HG03378 (cell line): ENCODE data around the gene DOCK11.
"Not testable (repeated sequence)": the region's sequence is repeated elsewhere in the genome, so short reads cannot be mapped to it uniquely, and the experiment has no call there.

Experiments
- ATAC-seq: cut with Tn5 transposase; IDR thresholded peaks from one replicate; pipeline ENCODE4 v1.9.1; 2021; ENCODE audit warnings: mild to moderate bottlenecking, moderate library complexity; ENCODE audit not compliant: unreplicated experiment

The DOCK11 gene

DNA sequence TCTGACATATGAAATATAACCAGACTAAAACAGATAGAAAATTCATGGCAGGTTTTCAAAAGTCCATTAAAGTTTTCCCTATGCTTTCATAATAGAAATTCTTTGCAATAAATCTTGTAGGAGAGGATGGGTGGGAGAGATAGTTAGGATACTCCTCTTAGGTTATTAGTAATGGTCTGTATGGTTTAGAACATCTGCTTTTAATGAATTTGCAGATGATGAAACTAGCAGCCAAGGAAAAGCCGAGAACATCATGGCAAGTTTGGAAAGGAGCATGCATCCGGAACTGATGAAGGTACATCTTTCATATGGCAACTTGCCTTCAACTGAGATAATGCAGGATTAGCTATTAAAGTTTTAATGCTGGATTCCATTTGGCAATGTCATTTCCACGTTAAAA, 70.7 kb downstream of the DOCK11 start:
- ATAC-seq = no peak

- ATAC-seq = no peak
These were observed 74.1 kb downstream of the DOCK11 start for GRCh38 chrX:118569676-118570075.

GRCh38 chrX:118570209-118570608, 74.6 kb downstream of the DOCK11 start:
- ATAC-seq = no peak

GRCh38 chrX:118571836-118572235, 76.2 kb downstream of the DOCK11 start:
- no peak for ATAC-seq

DNA sequence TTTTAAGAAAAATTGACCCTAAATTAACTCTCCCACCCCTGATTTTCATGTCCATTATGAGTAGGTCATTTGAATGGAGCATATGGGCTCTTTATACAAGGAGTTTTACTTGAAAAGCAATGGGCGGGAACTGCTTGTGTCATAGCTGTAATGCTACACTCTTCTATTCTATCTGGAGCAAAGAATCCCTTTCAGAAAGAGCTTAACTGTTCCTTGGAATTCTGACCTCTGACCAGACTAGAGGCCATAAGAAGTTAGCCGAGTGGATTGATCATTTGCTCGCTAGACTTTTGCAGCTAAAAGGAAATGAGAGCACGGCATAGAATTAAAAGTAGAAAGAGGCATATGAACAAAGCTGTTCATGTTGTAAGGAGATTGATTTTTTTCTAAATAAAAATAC, 79.1 kb downstream of the DOCK11 start:
- ATAC-seq = no peak

DNA sequence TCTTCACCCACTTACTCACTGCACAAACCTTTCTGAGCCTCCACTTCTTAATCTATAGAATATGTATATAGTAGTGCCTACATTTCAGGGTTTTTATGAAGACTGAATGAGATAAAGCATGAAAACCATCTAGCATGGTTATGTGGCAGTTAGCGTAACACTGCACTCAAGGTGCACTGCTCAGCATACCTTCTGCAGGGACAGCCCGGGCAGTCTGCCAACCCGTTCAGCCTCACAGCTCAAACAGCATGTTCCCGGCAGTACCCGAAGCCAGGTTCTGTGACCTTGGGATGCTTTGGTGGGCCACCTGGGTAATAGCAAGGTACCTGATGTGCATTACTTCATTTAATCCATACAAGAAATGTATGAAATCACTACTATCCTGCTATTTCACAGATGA, 81.4 kb downstream of the DOCK11 start:
- ATAC-seq = no peak

DNA sequence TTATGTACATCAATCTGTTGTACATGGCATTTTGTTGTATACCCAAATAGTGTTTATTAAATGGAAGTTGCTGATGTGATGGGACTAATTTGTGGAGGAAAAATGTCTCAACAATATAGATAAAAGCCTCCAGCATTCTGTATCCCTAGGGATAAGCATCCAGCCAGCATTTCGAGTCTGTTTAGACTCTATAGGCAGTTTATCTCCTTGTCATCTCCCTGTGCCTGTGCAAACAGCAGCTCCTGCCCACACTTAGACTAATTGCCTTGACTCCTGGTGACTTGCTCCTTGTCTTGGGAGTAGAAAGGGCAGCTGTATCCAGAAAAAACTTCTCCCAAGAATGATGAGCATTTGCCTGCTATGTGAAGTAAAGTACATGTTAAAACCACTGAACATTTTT, 83.8 kb downstream of the DOCK11 start:
- no peak for ATAC-seq

DNA sequence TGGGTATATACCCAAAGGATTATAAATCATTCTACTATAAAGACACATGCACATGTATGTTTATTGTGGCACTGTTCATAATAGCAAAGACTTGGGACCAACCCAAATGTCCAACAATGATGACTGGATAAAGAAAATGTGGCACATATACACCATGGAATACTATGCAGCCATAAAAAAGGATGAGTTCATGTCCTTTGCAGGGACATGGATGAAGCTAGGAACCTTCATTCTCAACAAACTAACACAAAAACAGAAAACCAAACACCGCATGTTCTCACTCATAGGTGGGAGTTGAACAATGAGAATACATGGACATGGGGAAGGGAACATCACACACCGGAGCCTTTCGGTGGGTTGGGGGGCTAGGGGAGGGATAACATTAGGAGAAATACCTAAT, 87.3 kb downstream of the DOCK11 start:
- ATAC-seq = not testable (repeated sequence)

- ATAC-seq = no peak
These were observed 88.2 kb downstream of the DOCK11 start for GRCh38 chrX:118583781-118584180.

GRCh38 chrX:118585296-118585695, 89.7 kb downstream of the DOCK11 start:
- ATAC-seq = no peak

- ATAC-seq = not testable (repeated sequence)
These were observed 90.6 kb downstream of the DOCK11 start for GRCh38 chrX:118586206-118586605.

GRCh38 chrX:118588715-118589114, 93.1 kb downstream of the DOCK11 start:
- no peak for ATAC-seq

DNA sequence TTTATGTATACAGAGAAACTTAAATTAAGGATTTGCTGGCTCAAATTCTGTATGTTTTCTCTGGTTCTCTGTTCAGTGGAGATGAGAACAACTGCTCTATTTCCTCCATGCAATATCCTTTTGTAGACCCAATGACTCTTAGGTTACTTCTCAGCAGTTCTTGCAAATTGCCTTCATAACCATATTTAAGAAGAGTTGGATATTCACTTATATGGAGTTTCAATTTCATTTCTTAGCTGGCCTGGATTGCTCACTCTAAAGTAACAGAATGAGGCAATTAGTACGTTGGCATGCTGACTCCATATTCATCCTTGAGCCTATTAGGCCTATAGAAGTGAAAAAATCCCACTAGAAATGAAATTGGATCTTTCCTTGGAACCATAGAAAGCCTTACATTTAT, 93.6 kb downstream of the DOCK11 start:
- no peak for ATAC-seq

DNA sequence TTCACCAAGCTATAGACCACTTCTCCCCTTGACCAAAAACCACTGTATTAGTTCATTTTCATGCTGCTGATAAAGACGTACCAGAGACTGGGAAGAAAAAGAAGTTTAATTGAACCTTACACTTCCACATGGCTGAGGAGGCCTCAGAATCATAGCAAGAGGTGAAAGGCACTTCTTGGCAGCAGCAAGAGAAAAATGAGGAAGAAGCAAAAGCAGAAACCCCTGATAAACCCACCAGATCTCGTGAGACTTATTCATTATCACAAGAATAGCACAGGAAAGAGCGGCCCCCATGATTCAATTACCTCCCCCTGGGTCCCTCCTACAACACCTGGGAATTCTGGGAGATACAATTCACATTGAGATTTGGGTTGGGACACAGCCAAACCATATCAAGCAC, 97.8 kb downstream of the DOCK11 start:
- no peak for ATAC-seq

- ATAC-seq = no peak
These were observed 99.2 kb downstream of the DOCK11 start for GRCh38 chrX:118594697-118595420.

DNA sequence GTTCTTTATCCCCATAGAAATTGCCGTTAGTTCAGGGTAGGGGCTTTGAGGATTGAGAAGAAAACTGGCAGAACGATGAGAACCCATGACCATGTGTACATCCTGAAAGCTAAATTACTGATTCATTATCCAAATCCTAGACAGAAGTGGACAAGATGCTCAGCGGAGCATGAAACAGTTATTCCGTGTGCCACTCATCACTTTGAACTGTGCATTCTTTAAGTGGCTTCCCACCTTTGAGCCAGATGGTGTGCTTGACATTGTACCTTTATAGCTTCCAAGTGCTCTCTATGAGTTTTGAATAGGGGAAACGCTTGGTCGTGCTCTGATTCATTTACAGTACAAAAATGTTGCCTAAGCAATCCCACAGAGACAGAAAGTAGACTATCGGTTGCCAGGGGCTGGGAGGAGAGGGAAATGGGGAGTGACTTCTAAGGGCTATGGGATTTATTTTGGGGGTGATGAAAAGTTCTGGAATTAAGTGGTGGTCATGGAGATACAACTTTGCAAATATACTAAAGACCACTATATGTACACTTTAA, 100.0 kb downstream of the DOCK11 start:
- ATAC-seq = no peak

DNA sequence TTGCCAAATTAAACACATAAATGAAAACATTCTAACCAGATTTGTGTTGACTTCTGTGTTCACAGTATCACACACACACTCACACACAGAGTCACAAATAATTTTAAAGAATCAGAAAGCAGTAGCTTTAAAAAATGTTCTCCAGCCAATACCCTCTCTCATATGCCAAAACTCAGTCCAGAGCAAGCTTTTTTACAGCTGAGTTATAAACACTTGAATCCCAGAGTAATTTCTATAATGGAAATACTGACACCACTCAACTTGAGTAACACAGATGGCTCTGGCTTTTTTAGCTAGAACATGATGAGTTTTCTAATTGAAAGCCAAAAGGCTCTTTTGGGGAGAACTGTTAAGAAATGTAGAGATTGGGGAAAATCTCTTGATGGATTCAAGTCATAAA, 100.8 kb downstream of the DOCK11 start:
- no peak for ATAC-seq

- peak; percentile 62 for ATAC-seq
These were observed 108.4 kb downstream of the DOCK11 start for GRCh38 chrX:118603981-118604380.

DNA sequence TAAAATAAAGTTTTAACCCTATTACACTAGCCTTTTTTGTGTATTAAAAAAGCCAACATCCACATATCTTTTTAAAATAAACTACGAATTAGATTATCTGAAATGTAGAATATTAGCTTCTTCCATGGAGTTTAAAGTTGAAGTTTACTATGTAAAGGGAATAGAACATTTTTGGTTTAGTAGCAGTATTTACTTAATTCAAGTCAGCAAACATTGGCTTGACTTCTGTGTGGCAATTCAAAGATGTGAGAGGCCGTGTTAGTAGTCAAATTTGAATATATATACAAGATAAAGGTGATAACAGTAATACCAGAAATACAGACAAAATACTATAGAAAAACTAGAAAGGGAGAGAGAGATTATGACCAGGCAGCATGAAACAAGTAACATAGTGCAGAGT, 116.7 kb downstream of the DOCK11 start:
- no peak for ATAC-seq

- no peak for ATAC-seq
These were observed 118.5 kb downstream of the DOCK11 start for GRCh38 chrX:118614150-118614549.

GRCh38 chrX:118615141-118615540, 119.5 kb downstream of the DOCK11 start:
- ATAC-seq = no peak

GRCh38 chrX:118621081-118621759, 125.6 kb downstream of the DOCK11 start:
- ATAC-seq = no peak
